22Rv1 (cell line): Measurements from ENCODE around the gene MEAF6.

Experiments
- H3K27ac ChIP-seq: fragments of 450-650 bp; 2 replicates; pipeline ENCODE4 v1.5.1; 2017
- CTCF ChIP-seq: fragments of 450-650 bp; IDR thresholded peaks from 2 replicates; pipeline ENCODE4 v1.5.1; 2017; ENCODE audit warnings: mild to moderate bottlenecking
- ZFX ChIP-seq: fragments of 450-650 bp; IDR thresholded peaks from 2 replicates; pipeline ENCODE4 v1.6.1; 2017; ENCODE audit warnings: antibody characterized with exemption, borderline replicate concordance

The MEAF6 gene

GRCh38 chr1:37480125-37480466, 34.5 kb downstream of the MEAF6 start:
- no peak overlapping the region for H3K27ac ChIP-seq

DNA sequence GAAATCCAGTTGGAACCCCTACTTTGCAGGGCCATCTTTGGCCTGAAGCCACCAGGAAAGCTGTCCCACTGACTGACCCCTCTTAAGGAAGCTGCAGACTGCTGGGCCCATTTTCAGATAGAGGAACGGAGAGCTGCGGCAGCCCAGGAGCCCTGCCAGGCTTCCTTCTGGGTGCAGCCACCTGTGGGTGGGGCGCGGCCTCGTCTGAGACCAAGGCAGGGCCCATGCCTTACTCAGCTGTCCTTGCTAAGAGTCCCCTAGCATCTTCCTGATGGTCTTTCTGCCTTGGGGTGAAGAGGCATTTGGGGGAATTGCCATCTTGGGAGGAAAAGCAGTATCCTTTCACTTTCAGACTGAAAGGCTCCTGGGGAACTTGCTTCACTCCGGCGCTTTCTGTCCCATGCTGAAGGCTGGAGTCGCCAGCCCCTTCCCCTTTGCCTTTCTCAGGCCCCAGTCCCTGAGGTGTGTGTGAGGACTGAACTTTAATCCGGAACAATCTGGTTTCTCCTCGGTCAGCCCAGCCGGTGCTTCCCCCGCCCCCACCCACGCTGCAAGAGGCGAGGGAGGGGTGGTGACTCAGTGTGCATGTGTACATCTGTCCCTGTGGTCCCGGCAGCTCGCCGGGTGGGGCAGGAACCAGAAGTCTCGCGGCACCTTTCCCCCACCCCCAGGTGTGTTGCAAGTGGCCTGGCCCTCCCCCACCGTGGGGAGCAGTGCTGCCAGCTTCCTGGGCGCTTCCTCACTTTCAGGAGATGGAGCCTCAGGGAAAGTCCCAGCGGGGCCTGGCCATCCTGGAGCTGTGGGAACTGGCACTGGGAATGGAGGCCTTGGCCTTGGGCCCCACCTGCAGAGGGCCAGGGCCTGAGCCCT, 35.1 kb downstream of the MEAF6 start:
- H3K27ac ChIP-seq = no peak overlapping the region
- no peak for TF ChIP-seq CTCF
- TF ChIP-seq ZFX = no peak

More at GRCh38 chr1:37480125-37480466, 34.5 kb downstream of the MEAF6 start:
- TF ChIP-seq ZFX = no peak
- TF ChIP-seq CTCF = no peak

GRCh38 chr1:37478890-37479254, 35.7 kb downstream of the MEAF6 start:
- no peak for TF ChIP-seq CTCF
- no peak for TF ChIP-seq ZFX
- no peak overlapping the region for H3K27ac ChIP-seq

DNA sequence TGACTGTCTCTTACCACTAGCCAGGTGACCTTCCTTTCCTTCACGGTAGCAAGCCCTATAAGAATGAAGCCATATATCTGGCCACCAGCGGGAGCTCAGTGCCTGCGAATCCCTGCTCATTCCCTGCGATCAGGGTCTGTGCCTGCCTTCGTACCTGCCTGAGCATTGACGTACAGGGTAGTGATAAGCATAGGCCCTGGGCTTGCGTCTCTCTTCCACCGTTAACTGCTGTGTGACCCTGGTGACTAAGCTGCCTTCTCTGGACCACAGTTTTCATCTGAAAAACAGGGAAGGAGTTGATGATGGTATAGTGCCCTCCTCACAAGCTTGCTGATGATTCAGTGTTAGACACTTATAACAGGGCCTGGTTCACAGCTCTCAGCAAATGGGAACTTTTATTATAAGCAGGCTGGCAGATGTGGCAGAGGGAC, 36.1 kb downstream of the MEAF6 start:
- H3K27ac ChIP-seq = no peak overlapping the region
- TF ChIP-seq ZFX = no peak
- TF ChIP-seq CTCF = no peak

DNA sequence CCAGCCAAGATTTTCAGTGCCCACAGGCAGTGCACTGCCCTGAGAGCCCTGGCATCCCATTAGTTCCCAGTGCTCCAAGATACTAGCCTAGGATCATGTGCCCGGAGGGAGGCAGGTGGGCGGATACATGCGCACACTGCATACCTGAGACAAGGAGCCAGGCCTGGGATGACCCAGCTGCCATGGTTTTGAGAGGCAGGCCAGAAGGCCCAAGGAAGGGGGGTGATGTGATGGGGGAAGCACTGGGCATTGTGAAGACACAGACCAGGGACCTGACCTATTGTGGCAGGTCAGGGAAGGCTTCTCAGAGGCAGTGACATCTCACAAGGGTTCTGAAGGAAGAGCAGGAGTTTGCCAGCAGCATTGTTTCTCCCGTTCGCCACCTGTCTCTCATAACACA, 36.6 kb downstream of the MEAF6 start:
- TF ChIP-seq CTCF (no peak), ZFX (no peak)
- H3K27ac ChIP-seq = no peak overlapping the region

DNA sequence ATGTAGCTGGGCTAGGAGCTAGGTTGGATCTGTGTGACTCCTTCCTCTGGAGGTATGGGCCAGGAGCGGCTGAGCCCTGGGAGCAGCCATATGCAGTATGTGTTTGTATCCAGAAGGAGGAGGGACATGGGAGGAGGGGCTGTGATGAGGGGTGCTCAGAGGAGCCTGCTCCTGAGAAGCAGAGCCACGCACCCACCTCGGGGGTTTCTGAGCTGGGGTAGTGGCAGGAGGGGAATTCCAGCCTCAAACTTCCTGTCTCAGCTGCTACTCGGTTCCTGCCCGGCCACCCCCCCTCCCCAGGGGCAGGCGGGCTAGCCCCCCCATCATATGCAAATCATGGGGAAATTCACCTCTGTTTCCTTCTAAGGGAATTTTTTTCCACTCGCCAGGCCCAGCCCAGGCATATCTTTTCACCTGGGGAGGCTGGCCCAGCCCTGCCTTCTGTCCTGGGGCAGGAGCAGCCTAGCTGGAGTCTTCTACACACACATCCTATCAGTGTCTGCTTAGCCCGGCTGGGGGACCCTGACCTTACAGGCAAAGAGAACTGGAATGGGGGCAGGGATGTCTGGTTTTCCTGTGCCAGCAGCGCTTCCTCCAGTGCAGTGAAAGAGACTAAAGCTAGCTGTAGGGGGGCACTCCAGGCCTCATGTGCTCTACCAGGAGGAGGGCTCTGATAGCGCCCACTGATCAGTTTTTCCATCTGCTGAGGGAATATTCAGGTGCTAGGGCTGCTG, 37.2 kb downstream of the MEAF6 start:
- TF ChIP-seq CTCF = no peak
- TF ChIP-seq ZFX = no peak

More for the DNA sequence above, 37.2 kb downstream of the MEAF6 start:
- no peak overlapping the region for H3K27ac ChIP-seq
